GM12891 (cell line): ENCODE measurements around the gene ACSS2.

Experiments used
- DNase-seq: peaks from one replicate; pipeline ENCODE4 v3.0.0; 2011; ENCODE audit warnings: low spot score; ENCODE audit not compliant: insufficient read length
- FAIRE-seq: peaks from 2 replicates; lab custom pipeline; 2011; peaks lifted over from hg19 to GRCh38; lab: Jason Lieb, UNC
- PAX5 ChIP-seq: IDR thresholded peaks from 2 replicates; pipeline ENCODE4 v1.6.1; 2011; ENCODE audit warnings: low read length, moderate library complexity, mild to moderate bottlenecking; ENCODE audit not compliant: insufficient read depth, severe bottlenecking
- POLR2A ChIP-seq: IDR thresholded peaks from 2 replicates; pipeline ENCODE4 v1.6.1; 2011; ENCODE audit warnings: low read depth, low read length, control low read depth
- POLR2AphosphoS5 ChIP-seq: IDR thresholded peaks from 2 replicates; pipeline ENCODE4 v1.6.1; 2011; ENCODE audit warnings: low read depth, low read length, control low read depth
- POU2F2 ChIP-seq: IDR thresholded peaks from 2 replicates; pipeline ENCODE4 v1.6.1; 2011; ENCODE audit warnings: low read depth, mild to moderate bottlenecking, control low read depth, low read length, moderate library complexity
- SPI1 ChIP-seq: IDR thresholded peaks from 2 replicates; pipeline ENCODE4 v1.6.1; 2011; ENCODE audit warnings: low read depth, low read length, control low read depth
- TAF1 ChIP-seq: IDR thresholded peaks from 2 replicates; pipeline ENCODE4 v1.6.1; 2011; ENCODE audit warnings: low read depth, low read length, control low read depth

ACSS2 gene

GRCh38 chr20:34970846-34971560 lies 94.6 kb downstream of the ACSS2 start:
- TF ChIP-seq PAX5, result no peak
- no peak for TF ChIP-seq POLR2A
- TF ChIP-seq TAF1, result no peak
- TF ChIP-seq POU2F2, result no peak
- FAIRE-seq (no peak), DNase-seq (no peak)

- no peak for TF ChIP-seq SPI1
- no peak for TF ChIP-seq POLR2A
- TF ChIP-seq PAX5, result no peak
- TF ChIP-seq POU2F2, result no peak
- no peak for TF ChIP-seq TAF1
- no peak for TF ChIP-seq POLR2AphosphoS5
- FAIRE-seq (no peak), DNase-seq (no peak)
Observed at GRCh38 chr20:34971561-34972235, 95.3 kb downstream of the ACSS2 start.

GRCh38 chr20:34974246-34974645 lies 97.8 kb downstream of the ACSS2 start:
- no peak for TF ChIP-seq POLR2AphosphoS5
- no peak for TF ChIP-seq SPI1
- no peak for DNase-seq
- FAIRE-seq, result no peak

- FAIRE-seq (no peak), DNase-seq (no peak)
- TF ChIP-seq SPI1 (no peak), POU2F2 (no peak), TAF1 (no peak), PAX5 (no peak), POLR2AphosphoS5 (no peak), POLR2A (no peak)
Observed at GRCh38 chr20:34976286-34976685, 99.9 kb downstream of the ACSS2 start.
